Mesenchymal stem cell (in vitro differentiated cells and primary cell): Measurements from ENCODE around the gene CREB3L1.

Experiments used
- DNase-seq: peaks from one replicate; pipeline ENCODE4 v3.0.0-alpha.2; 2013
- H2AFZ ChIP-seq: one replicate; pipeline ENCODE4 v1.6.1; 2013; ENCODE audit warnings: low read depth, mild to moderate bottlenecking, control low read depth, inconsistent platforms, low read length, moderate library complexity
- H2AK5ac ChIP-seq: 2 replicates; pipeline ENCODE4 v1.6.1; 2013; ENCODE audit warnings: low read length, moderate library complexity, mild to moderate bottlenecking, inconsistent platforms; ENCODE audit not compliant: severe bottlenecking
- H2BK120ac ChIP-seq: one replicate; pipeline ENCODE4 v1.6.1; 2013; ENCODE audit warnings: low read depth, mild to moderate bottlenecking, inconsistent platforms, low read length, moderate library complexity
- H2BK12ac ChIP-seq, 2 experiments: one replicate each; pipeline ENCODE4 v1.6.1; 2013; ENCODE audit warnings: inconsistent platforms in 2 of 2, low read length in 2 of 2, mild to moderate bottlenecking in 2 of 2, moderate library complexity in 2 of 2, control low read depth in 1 of 2
- H2BK15ac ChIP-seq: one replicate; pipeline ENCODE4 v1.6.1; 2013; ENCODE audit warnings: mild to moderate bottlenecking, low read depth, inconsistent platforms; ENCODE audit not compliant: poor library complexity, severe bottlenecking
- H2BK5ac ChIP-seq: 2 replicates; pipeline ENCODE4 v1.6.1; 2013; ENCODE audit warnings: low read depth, mild to moderate bottlenecking, low read length, control low read depth, inconsistent platforms; ENCODE audit not compliant: poor library complexity, severe bottlenecking
- H3K14ac ChIP-seq, 2 experiments: one replicate each; pipeline ENCODE4 v1.6.1; 2013; ENCODE audit warnings: inconsistent platforms in 2 of 2, low read length in 2 of 2, control low read depth in 1 of 2, mild to moderate bottlenecking in 1 of 2, moderate library complexity in 1 of 2
- H3K18ac ChIP-seq, 2 experiments: one replicate each; pipeline ENCODE4 v1.6.1; 2013; ENCODE audit warnings: inconsistent platforms in 2 of 2, low read length in 2 of 2, control low read depth in 1 of 2, low read depth in 1 of 2, mild to moderate bottlenecking in 1 of 2
- H3K23ac ChIP-seq, 2 experiments: one replicate each; pipeline ENCODE4 v1.6.1; 2013; ENCODE audit warnings: inconsistent platforms in 2 of 2, low read length in 2 of 2, mild to moderate bottlenecking in 2 of 2, moderate library complexity in 2 of 2, control low read depth in 1 of 2
- H3K27ac ChIP-seq: 2 replicates; pipeline ENCODE4 v1.5.1; 2013; ENCODE audit warnings: mild to moderate bottlenecking, moderate library complexity, low read length, control low read depth, inconsistent platforms; ENCODE audit not compliant: poor library complexity, severe bottlenecking
- H3K27me3 ChIP-seq, 2 experiments: 2 replicates each; pipeline versions ENCODE4 v1.6.1 to v1.7.0; 2013; ENCODE audit warnings: low read length in 2 of 2, mild to moderate bottlenecking in 2 of 2, moderate library complexity in 2 of 2, control low read depth in 1 of 2, inconsistent platforms in 1 of 2; ENCODE audit not compliant: control insufficient read depth in 1 of 2, insufficient read depth in 1 of 2
- H3K36me3 ChIP-seq, 2 experiments: 2 replicates each; pipeline versions ENCODE4 v1.6.1 to v1.7.0; 2013; ENCODE audit warnings: low read length in 2 of 2, control low read depth in 1 of 2, inconsistent platforms in 1 of 2, low read depth in 1 of 2, mild to moderate bottlenecking in 1 of 2; ENCODE audit not compliant: insufficient read depth in 2 of 2, control insufficient read depth in 1 of 2
- H3K4ac ChIP-seq, 2 experiments: one replicate each; pipeline ENCODE4 v1.6.1; 2013; ENCODE audit warnings: inconsistent platforms in 2 of 2, low read length in 2 of 2, mild to moderate bottlenecking in 2 of 2, moderate library complexity in 2 of 2, control low read depth in 1 of 2, low read depth in 1 of 2
- H3K4me1 ChIP-seq: 2 replicates; pipeline ENCODE4 v1.6.1; 2013; ENCODE audit warnings: low read depth, low read length, control low read depth; ENCODE audit not compliant: control insufficient read depth, insufficient read depth
- H3K4me2 ChIP-seq: 2 replicates; pipeline ENCODE4 v1.6.1; 2013; ENCODE audit warnings: low read length, mild to moderate bottlenecking, inconsistent platforms; ENCODE audit not compliant: poor library complexity, severe bottlenecking
- H3K4me3 ChIP-seq, 2 experiments: 2 replicates each; pipeline versions ENCODE4 v1.5.1 to v1.7.0; 2013; ENCODE audit warnings: low read length in 2 of 2, mild to moderate bottlenecking in 2 of 2, control low read depth in 1 of 2, low read depth in 1 of 2; ENCODE audit not compliant: insufficient read depth in 1 of 2
- H3K79me1 ChIP-seq: replicated peaks from 2 replicates; pipeline ENCODE4 v1.6.1; 2013; ENCODE audit warnings: mild to moderate bottlenecking, control low read depth, low read length, inconsistent platforms; ENCODE audit not compliant: poor library complexity, severe bottlenecking
- H3K9ac ChIP-seq: 2 replicates; pipeline ENCODE4 v1.7.0; 2013; ENCODE audit warnings: mild to moderate bottlenecking, low read length, moderate library complexity
- H3K9me3 ChIP-seq: 2 replicates; pipeline ENCODE4 v1.7.0; 2013; ENCODE audit warnings: mild to moderate bottlenecking, low read length; ENCODE audit not compliant: control insufficient read depth
- H4K8ac ChIP-seq: one replicate; pipeline ENCODE4 v1.6.1; 2013; ENCODE audit warnings: inconsistent platforms, mild to moderate bottlenecking, low read length, moderate library complexity
- H4K91ac ChIP-seq: one replicate; pipeline ENCODE4 v1.6.1; 2013; ENCODE audit warnings: mild to moderate bottlenecking, low read length, inconsistent platforms
- WGBS: methylation state at CpG from one replicate; pipeline ENCODE4 v1.1.7; 2013; ENCODE audit warnings: mixed read lengths; 5-methylcytosine and 5-hydroxymethylcytosine counted together

CREB3L1 gene

DNA sequence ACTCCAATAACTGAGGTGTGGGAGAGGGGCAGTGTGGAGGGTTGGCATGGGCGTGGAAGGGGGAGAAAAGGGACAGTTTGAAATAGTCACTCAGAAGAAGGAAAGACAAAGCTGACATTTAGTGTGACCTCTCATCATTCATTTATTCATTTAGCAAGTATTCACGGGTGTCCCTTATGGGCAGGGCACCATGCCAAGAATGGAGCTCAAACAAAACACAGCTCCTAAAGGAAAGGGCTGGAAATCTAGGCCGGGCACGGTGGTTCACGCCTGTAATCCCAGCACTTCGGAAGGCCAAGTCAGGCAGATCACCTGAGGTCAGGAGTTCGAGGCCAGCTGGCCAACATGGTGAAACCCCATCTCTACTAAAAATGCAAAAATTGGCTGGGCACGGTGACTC is 50.4 kb downstream of the CREB3L1 start:
- Histone ChIP-seq H3K18ac (no peak overlapping the region), H2BK120ac (no peak overlapping the region), H2BK15ac (no peak overlapping the region), H3K4ac (no peak overlapping the region), H3K9me3 (no peaks in the 10 kb centered on the region), H4K91ac (no peak overlapping the region), H3K4me1 (peaks cover 9% of the 10 kb centered on the region), H2AK5ac (no peak overlapping the region), H3K27me3 (peaks cover 34 to 36% of the 10 kb centered on the region in 2 experiments), H2BK12ac (no peak overlapping the region), H3K36me3 (peaks cover 5 to 12% of the 10 kb centered on the region in 2 experiments), H3K4me2 (no peak overlapping the region), H3K27ac (no peak overlapping the region), H2AFZ (no peak overlapping the region), H3K23ac (no peak overlapping the region), H3K9ac (no peak overlapping the region), H2BK5ac (no peak overlapping the region), H3K14ac (no peak overlapping the region), H3K4me3 (no peak overlapping the region), H4K8ac (no peak overlapping the region), H3K79me1 (no peaks in the 10 kb centered on the region)
- DNase-seq, result no peak
- WGBS, result 76% methylated on average over 6 of the region's 8 CpGs

DNA sequence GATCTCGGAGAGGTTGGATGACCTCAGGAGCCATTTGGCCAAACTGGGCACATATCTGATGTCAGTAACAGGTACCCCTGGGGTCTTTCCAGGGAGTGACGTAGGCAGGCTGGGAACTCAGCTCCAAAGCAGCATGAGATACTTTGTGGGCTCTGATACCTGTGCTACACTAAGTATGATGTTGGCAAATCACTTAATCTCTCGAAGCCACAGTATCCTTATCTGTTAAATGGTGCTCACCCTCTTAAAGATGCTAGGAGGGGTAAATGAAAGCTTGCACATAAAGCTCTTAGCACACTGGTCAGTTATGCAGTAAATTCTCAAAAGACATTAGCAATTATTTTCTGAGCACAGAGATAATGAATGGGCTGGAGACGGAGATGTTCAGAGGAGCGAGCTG is 52.7 kb downstream of the CREB3L1 start:
- H3K23ac ChIP-seq, result no peak overlapping the region
- H2BK120ac ChIP-seq, result no peak overlapping the region
- peaks cover 50 to 53% of the 10 kb centered on the region in 2 experiments for H3K27me3 ChIP-seq
- no peak overlapping the region for H2AFZ ChIP-seq
- no peak overlapping the region for H3K4me3 ChIP-seq
- H2BK12ac ChIP-seq, result no peak overlapping the region
- H3K9me3 ChIP-seq, result no peaks in the 10 kb centered on the region
- no peak overlapping the region for H3K27ac ChIP-seq
- H3K36me3 ChIP-seq, result peaks cover 0 to 6% of the 10 kb centered on the region in 2 experiments
- H4K8ac ChIP-seq, result no peak overlapping the region
- no peak for DNase-seq
- H3K18ac ChIP-seq, result no peak overlapping the region
- no peak overlapping the region for H4K91ac ChIP-seq
- H2BK15ac ChIP-seq, result no peak overlapping the region
- H3K14ac ChIP-seq, result no peak overlapping the region
- peaks cover 15% of the 10 kb centered on the region for H3K4me1 ChIP-seq
- H2BK5ac ChIP-seq, result no peak overlapping the region
- 55% methylated on average over 5 of the region's 5 CpGs for WGBS
- H2AK5ac ChIP-seq, result no peak overlapping the region
- H3K4me2 ChIP-seq, result no peak overlapping the region
- no peaks in the 10 kb centered on the region for H3K79me1 ChIP-seq
- no peak overlapping the region for H3K9ac ChIP-seq
- no peak overlapping the region for H3K4ac ChIP-seq

DNA sequence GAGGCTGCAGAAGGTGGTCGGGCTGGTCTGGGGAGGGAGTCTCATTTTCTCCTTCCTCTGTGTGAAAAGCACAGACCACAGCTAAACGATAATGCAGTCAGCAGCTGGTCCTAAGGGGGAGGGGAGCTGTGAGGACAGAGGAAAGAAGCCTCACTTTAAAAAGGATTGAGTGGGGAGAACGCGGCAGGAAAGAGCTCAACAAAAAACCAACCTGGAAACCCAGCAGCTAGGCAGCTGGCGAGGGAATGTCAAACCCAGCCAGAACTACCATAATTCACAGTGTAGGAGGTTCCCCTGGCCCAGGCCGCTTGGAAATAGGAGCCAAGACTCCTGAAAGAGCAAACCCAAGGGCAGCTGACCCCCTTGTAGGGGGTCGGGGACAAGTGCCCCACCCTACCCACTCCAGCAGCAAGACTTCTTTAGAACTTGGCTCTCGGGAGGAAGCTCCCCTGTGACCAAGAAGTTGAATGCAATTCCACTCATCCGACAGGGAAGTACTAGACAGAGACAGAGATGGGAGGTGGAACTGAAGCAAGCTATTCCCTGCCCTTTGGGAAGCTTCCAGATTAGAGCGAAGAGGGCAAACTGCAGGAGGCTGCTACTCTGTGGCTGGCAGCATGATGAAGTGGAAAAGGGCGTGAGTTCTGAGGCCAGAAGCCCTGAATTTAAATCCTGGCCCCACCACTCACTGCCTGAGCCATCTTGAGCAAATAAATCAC is 53.3 kb downstream of the CREB3L1 start:
- Histone ChIP-seq H3K4ac (no peak overlapping the region), H2AFZ (no peak overlapping the region), H3K23ac (no peak overlapping the region), H3K4me2 (no peak overlapping the region), H3K27me3 (peaks cover 53% of the 10 kb centered on the region in 2 experiments), H2BK5ac (no peak overlapping the region), H3K27ac (no peak overlapping the region), H4K8ac (no peak overlapping the region), H3K4me3 (no peak overlapping the region), H2BK15ac (no peak overlapping the region), H3K79me1 (no peaks in the 10 kb centered on the region), H3K14ac (no peak overlapping the region), H3K4me1 (peaks cover 18% of the 10 kb centered on the region), H3K36me3 (peaks cover 0 to 2% of the 10 kb centered on the region in 2 experiments), H2AK5ac (no peak overlapping the region), H2BK12ac (peak overlapping the region in 1 of 2 experiments; percentile 15), H2BK120ac (no peak overlapping the region), H3K9me3 (no peaks in the 10 kb centered on the region), H3K18ac (no peak overlapping the region), H3K9ac (no peak overlapping the region), H4K91ac (no peak overlapping the region)
- DNase-seq, result peak; percentile 19
- 20% methylated on average over 10 of the region's 11 CpGs for WGBS

DNA sequence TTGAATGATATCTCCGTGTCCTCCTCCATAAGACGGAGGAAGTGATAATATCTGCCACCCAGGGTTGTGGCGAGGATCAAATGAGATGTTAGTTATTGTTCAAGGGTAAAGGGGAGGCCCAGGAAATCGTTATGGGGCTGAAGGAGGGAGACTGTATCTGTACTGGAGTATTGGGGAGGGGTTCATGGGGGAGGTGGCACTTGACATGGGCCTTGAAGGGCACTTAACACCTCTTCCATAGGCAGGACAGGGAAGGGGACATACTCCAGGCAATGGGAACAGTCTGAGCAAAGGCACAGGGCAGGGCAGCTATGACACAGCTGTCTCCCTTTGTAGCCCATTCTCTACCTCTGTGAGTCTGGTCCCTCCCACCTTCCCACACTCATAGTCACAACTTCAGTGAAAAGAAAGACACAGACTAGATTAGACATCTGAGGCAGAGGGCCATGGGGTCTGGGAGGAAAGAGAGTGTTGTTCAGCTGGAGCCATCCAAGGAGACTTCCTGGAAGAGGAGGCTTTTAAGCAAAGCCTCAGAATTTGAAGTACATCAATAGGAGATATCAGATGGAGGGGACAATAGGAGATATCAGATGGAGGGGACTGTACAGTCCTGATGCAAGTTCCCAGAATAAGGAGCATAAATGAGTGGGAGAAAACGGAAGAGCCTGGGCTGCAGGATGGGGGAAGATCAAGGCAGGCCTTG is 54.0 kb downstream of the CREB3L1 start:
- peaks cover 23% of the 10 kb centered on the region for H3K4me1 ChIP-seq
- peak overlapping the region in 1 of 2 experiments; percentile 47 for H3K23ac ChIP-seq
- H3K4me2 ChIP-seq, result no peak overlapping the region
- peak overlapping the region in 1 of 2 experiments; percentile 0 for H2BK12ac ChIP-seq
- H3K36me3 ChIP-seq, result no peaks in the 10 kb centered on the region
- H2BK15ac ChIP-seq, result no peak overlapping the region
- peaks cover 53 to 54% of the 10 kb centered on the region in 2 experiments for H3K27me3 ChIP-seq
- H3K9me3 ChIP-seq, result no peaks in the 10 kb centered on the region
- no peak overlapping the region for H3K9ac ChIP-seq
- H2AFZ ChIP-seq, result no peak overlapping the region
- H2AK5ac ChIP-seq, result no peak overlapping the region
- no peak overlapping the region for H3K14ac ChIP-seq
- no peaks in the 10 kb centered on the region for H3K79me1 ChIP-seq
- H3K27ac ChIP-seq, result no peak overlapping the region
- H3K4me3 ChIP-seq, result no peak overlapping the region
- H3K4ac ChIP-seq, result no peak overlapping the region
- H4K91ac ChIP-seq, result no peak overlapping the region
- H4K8ac ChIP-seq, result no peak overlapping the region
- H2BK5ac ChIP-seq, result no peak overlapping the region
- no peak overlapping the region for H2BK120ac ChIP-seq
- DNase-seq, result no peak
- 49% methylated on average over 5 of the region's 5 CpGs for WGBS
- H3K18ac ChIP-seq, result peak overlapping the region in 1 of 2 experiments; percentile 35
